Measurements from ENCODE around the gene COL7A1. TPM values are rescaled to one million over a fixed set of nuclear protein-coding genes. Genes with fewer than 3 reads are reported as not detected.

The COL7A1 gene
- total and polyA plus RNA-seq, 2 of the 8 experiments (the other 6 are each of a cell fraction or from before 2014, with no cell fraction given) = 10.7 to 13.9 TPM

DNA sequence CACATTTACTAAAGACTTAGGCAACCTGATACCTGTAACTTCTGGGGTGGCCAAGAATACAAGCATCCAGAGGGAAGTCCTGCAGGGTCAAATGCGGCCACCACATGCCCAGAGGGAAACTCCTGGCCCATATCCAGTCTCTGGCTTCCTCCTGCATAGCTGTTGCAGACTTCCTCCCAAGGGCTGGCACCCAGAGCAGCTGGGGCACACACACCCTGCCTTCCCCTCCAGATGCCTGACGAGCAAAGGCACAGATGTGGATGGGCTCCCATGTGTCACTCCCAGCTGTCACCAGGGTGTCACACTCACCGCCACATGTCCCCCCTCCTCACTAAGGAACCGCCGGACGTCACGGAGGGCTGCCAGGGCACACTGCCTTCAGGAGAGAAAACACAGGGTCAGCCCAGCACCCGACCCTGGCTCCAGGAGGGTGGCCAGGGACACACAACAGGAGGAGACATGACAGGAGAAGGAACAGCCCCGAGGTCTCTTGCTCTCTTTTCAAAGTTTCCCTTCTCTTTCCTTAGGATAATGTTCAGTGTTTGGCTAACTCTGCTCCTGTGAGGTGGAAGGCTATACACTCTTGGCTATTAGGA is 51.8 kb downstream of the COL7A1 start:
- Histone ChIP-seq H3K4me2 (ENCODE audit: insufficient read depth in 1 of 2, low read depth in 2 of 2, low read length in 2 of 2) (no peak overlapping the region), H3K18ac (ENCODE audit: extremely low read depth, low read length) (no peak overlapping the region), H3K27ac (ENCODE audit: low read depth, low read length) (no peak overlapping the region), H3K23ac (ENCODE audit: insufficient read length) (no peak overlapping the region), H2BK12ac (ENCODE audit: low read depth, low read length) (no peak overlapping the region), H3K79me1 (ENCODE audit: low read depth, low read length) (no peaks in the 10 kb centered on the region; the same call in 1 of the 2 replicates), H2AK5ac (ENCODE audit: low read depth, low read length) (no peak overlapping the region), H3K4me3 (ENCODE audit: extremely low read depth in 1 of 4, insufficient read depth in 2 of 4, low read depth in 3 of 4, low read length in 4 of 4) (no peak overlapping the region), H3K4me1 (replicated peaks in 1 of 4; ENCODE audit: control insufficient read depth in 3 of 4, insufficient read depth in 4 of 4, low read length in 3 of 4) (no peaks in the 10 kb centered on the region; a peak in 2 of 7 replicates), H3K79me2 (ENCODE audit: control insufficient read depth in 1 of 2, insufficient read depth in 2 of 2, low read length in 2 of 2) (no peaks in the 10 kb centered on the region), H2BK15ac (ENCODE audit: low read length) (no peak overlapping the region), H2BK20ac (ENCODE audit: low read length) (no peak overlapping the region), H3K14ac (ENCODE audit: insufficient read length) (no peak overlapping the region), H3K9me3 (ENCODE audit: insufficient read depth in 2 of 2, low read depth in 1 of 2, low read length in 1 of 2) (no peaks in the 10 kb centered on the region), H3K27me3 (replicated peaks in 1 of 4; ENCODE audit: control insufficient read depth in 3 of 4, extremely low read depth in 1 of 4, insufficient read depth in 3 of 4, low read length in 3 of 4) (no peaks in the 10 kb centered on the region), H2AFZ (ENCODE audit: low read length) (no peak overlapping the region), H3K9ac (replicated peaks in 1 of 4; ENCODE audit: extremely low read depth in 1 of 4, low read depth in 3 of 4, low read length in 3 of 4) (no peak overlapping the region), H3K36me3 (ENCODE audit: control insufficient read depth in 2 of 4, insufficient read depth in 4 of 4, low read length in 3 of 4) (peaks cover 2 to 29% (median 26%) of the 10 kb centered on the region in 4 experiments; a peak in 7 of 8 replicates), H2BK5ac (ENCODE audit: low read depth, low read length) (no peak overlapping the region), H2BK120ac (replicated peaks; ENCODE audit: low read depth, low read length) (no peak overlapping the region), H4K5ac (ENCODE audit: insufficient read length, low read depth, low read length) (no peak overlapping the region), H3K56ac (replicated peaks; ENCODE audit: insufficient read length, low read depth, low read length) (no peak overlapping the region), H3K4ac (replicated peaks; ENCODE audit: insufficient read length, low read depth, low read length) (no peak overlapping the region), H4K8ac (ENCODE audit: extremely low read depth, insufficient read depth, low read length) (no peak overlapping the region), H4K20me1 (replicated peaks in 1 of 2; ENCODE audit: control insufficient read depth in 1 of 2, insufficient read depth in 2 of 2, low read length in 2 of 2) (no peaks in the 10 kb centered on the region), H4K91ac (replicated peaks; ENCODE audit: insufficient read length, low read length) (no peak overlapping the region), H3K23me2 (ENCODE audit: low read depth, low read length) (no peaks in the 10 kb centered on the region)
- POLR2A ChIA-PET (ENCODE audit: partially characterized antibody) = interaction anchor here (0.7 kb wide), 1 partner anchor 115 kb away, joined by 3 read pairs; no protein-coding TSS in a partner anchor
- DNase-seq (ENCODE audit: low read depth in 1 of 2, low spot score in 2 of 2) (no peak), FAIRE-seq (no peak)
- no peak for TF ChIP-seq SP1 (IDR thresholded peaks at IDR 0.05; ENCODE audit: low read depth, low read length)
- TF ChIP-seq, protein P1, sequence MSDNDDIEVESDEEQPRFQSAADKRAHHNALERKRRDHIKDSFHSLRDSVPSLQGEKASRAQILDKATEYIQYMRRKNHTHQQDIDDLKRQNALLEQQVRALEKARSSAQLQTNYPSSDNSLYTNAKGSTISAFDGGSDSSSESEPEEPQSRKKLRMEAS (IDR thresholded peaks at IDR 0.05) = no peak
- no peak for TF ChIP-seq GTF2F1 (IDR thresholded peaks at IDR 0.05; ENCODE audit: borderline replicate concordance, low read depth, low read length)
- TF ChIP-seq KDM4A (IDR thresholded peaks at IDR 0.05; ENCODE audit: low read depth, low read length, severe bottlenecking) = no peak
- no peak for TF ChIP-seq FOSL1 (IDR thresholded peaks at IDR 0.05; ENCODE audit: insufficient read depth, low read depth, low read length)
- TF ChIP-seq SAP30 (IDR thresholded peaks at IDR 0.05; ENCODE audit: insufficient read depth, insufficient replicate concordance, low read length) = no peak
- TF ChIP-seq BACH1 (IDR thresholded peaks at IDR 0.05; ENCODE audit: low read length) = no peak
- TF ChIP-seq POLR2AphosphoS5 (IDR thresholded peaks at IDR 0.05; ENCODE audit: low read depth, low read length) = no peak
- no peak for TF ChIP-seq GABPA (IDR thresholded peaks at IDR 0.05; ENCODE audit: borderline replicate concordance, insufficient read depth, low read length)
- no peak for TF ChIP-seq TBP (IDR thresholded peaks at IDR 0.05; ENCODE audit: low read depth, low read length)
- CTCF ChIA-PET (ENCODE audit: partially characterized antibody) = interaction anchor here (0.7 to 1.3 kb wide), 3 partner anchors 14 to 107 kb away, joined by 3 to 4 read pairs (median 3); no protein-coding TSS in a partner anchor
- WGBS, 2 experiments (ENCODE audit: extremely low coverage in 1 of 2, insufficient coverage in 1 of 2, insufficient read length in 1 of 2, insufficient replicate concordance in 2 of 2, low coverage in 1 of 2, low lambda C conversion rate in 2 of 2, missing lambda C conversion rate in 1 of 2) = 87% methylated on average over 9 of the region's 9 CpGs; no CpG with 5 or more reads in 1 of the 2 experiments

Data from H1 (cell line).